H1 (cell line): ENCODE data around the gene CIAO3. TPM values are rescaled to one million over a fixed set of nuclear protein-coding genes. Genes with fewer than 3 reads are reported as not detected.

Experiments
- KDM1A ChIP-seq: fragments of 200-600, 300-600 bp; sonication (generic); IDR thresholded peaks from 2 replicates; pipeline ENCODE4 v1.7.1; 2016; ENCODE audit warnings: mild to moderate bottlenecking, low read length, borderline replicate concordance
- KDM4A ChIP-seq: IDR thresholded peaks from one replicate; pipeline ENCODE4 v1.7.1; 2012; ENCODE audit warnings: low read depth, mild to moderate bottlenecking, moderate library complexity, low read length, inconsistent platforms; ENCODE audit not compliant: severe bottlenecking
- POLR2A ChIP-seq, 2 experiments: IDR thresholded peaks; 1 replicate in 1 of 2; 2 replicates in 1 of 2; pipeline ENCODE4 v1.6.1; 2011; ENCODE audit warnings: low read depth in 2 of 2, low read length in 2 of 2, mild to moderate bottlenecking in 2 of 2; ENCODE audit errors: control extremely low read depth in 1 of 2
- RAD21 ChIP-seq, 2 experiments: IDR thresholded peaks in 1 of 2; conservative IDR thresholded peaks in 1 of 2; 2 replicates each; pipeline ENCODE4 v1.6.1; 2011; ENCODE audit warnings: low read depth in 2 of 2, low read length in 2 of 2, improper control_type of control experiment in 1 of 2, inconsistent platforms in 1 of 2, mild to moderate bottlenecking in 1 of 2, moderate library complexity in 1 of 2
- RXRA ChIP-seq: IDR thresholded peaks from 2 replicates; pipeline ENCODE4 v1.6.1; 2011; ENCODE audit warnings: low read depth, mild to moderate bottlenecking, low read length, moderate library complexity; ENCODE audit not compliant: insufficient read depth
- SUZ12 ChIP-seq: fragments of 200-600 bp; sonication (generic); IDR thresholded peaks from 2 replicates; pipeline ENCODE4 v1.6.1; 2012; ENCODE audit warnings: mild to moderate bottlenecking, inconsistent platforms, low read length, moderate library complexity, mixed read lengths
- TAF1 ChIP-seq: IDR thresholded peaks from 2 replicates; pipeline ENCODE4 v1.6.1; 2011; ENCODE audit warnings: mild to moderate bottlenecking, low read depth, low read length
- TAF7 ChIP-seq: optimal IDR thresholded peaks from 2 replicates; pipeline ENCODE3; 2011; ENCODE audit warnings: low read depth, mild to moderate bottlenecking, inconsistent platforms, low read length, moderate library complexity, borderline replicate concordance
- polyA plus RNA-seq, 7 experiments: library from polyadenylated mRNA; depleted of rRNA in 3 of 7; stranded (reverse) in 5 of 7; unstranded in 2 of 7; fragments of >200 nt in 5 of 7; fragments of 200-250 nt in 2 of 7; gene quantifications; 1 replicate in 5 of 7; 2 replicates in 1 of 7; 4 replicates in 1 of 7; pipeline versions ENCODE4 v1.2.1 to v1.2.3, GENCODE V29; 2011 to 2013; ENCODE audit warnings: missing spikeins in 2 of 7, mixed read lengths in 2 of 7
- total RNA-seq: library from RNA; stranded (reverse); fragmentation: NEBNext Ultra II Directional; extraction: Animal tissue kit (Norgen Biotek cat#: 25700); gene quantifications from 2 replicates; pipeline ENCODE4 v1.2.1, GENCODE V29; 2021
- TF ChIP-seq, protein P1 (sequence below), 3 experiments: IDR thresholded peaks; 1 replicate in 2 of 3; 2 replicates in 1 of 3; pipeline versions ENCODE4 v1.5.1 to v1.6.1; 2011; ENCODE audit warnings: low read length in 3 of 3, mild to moderate bottlenecking in 3 of 3, inconsistent platforms in 2 of 3, low read depth in 1 of 3, moderate library complexity in 1 of 3; ENCODE audit not compliant: insufficient read depth in 1 of 3; ENCODE audit errors: control extremely low read depth in 1 of 3
- TF ChIP-seq, protein P2 (sequence below): IDR thresholded peaks from 2 replicates; pipeline ENCODE4 v1.6.1; 2012; ENCODE audit warnings: inconsistent platforms
- TF ChIP-seq, protein P3 (sequence below): IDR thresholded peaks from 2 replicates; pipeline ENCODE4 v1.6.1; 2011; ENCODE audit warnings: low read length, improper control_type of control experiment

CIAO3 gene
- total and polyA plus RNA-seq, 2 of the 8 experiments (the other 6 are each of a cell fraction or from before 2014, with no cell fraction given): 20.0 to 20.4 TPM

DNA sequence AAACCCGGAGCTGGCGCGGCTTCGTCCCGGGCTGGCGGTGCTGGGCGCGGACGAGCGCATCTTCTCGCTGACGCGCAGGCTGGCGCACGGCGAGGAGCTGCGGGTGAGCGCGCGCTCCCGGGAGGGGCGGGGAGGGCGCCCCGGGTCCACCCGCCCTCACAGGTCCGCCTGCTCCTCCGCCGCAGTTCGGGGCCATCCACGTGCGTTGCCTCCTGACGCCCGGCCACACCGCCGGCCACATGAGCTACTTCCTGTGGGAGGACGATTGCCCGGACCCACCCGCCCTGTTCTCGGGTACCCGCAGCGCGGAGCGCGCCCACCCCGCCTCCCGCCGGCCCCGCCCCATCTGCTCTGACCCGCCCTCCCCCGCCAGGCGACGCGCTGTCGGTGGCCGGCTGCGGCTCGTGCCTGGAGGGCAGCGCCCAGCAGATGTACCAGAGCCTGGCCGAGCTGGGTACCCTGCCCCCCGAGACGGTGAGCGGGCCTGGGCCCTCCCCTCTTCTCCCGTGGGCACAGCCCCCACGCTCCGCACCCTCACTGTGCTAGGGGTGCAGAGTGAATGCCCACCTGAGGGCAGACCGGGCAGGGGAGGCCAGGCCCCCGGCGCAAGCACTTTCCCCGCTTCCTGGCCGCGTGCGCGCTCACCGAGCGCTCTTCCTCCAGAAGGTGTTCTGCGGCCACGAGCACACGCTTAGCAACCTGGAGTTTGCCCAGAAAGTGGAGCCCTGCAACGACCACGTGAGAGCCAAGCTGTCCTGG is 12.5 kb downstream of the CIAO3 start (continued):
- TF ChIP-seq, protein P1, sequence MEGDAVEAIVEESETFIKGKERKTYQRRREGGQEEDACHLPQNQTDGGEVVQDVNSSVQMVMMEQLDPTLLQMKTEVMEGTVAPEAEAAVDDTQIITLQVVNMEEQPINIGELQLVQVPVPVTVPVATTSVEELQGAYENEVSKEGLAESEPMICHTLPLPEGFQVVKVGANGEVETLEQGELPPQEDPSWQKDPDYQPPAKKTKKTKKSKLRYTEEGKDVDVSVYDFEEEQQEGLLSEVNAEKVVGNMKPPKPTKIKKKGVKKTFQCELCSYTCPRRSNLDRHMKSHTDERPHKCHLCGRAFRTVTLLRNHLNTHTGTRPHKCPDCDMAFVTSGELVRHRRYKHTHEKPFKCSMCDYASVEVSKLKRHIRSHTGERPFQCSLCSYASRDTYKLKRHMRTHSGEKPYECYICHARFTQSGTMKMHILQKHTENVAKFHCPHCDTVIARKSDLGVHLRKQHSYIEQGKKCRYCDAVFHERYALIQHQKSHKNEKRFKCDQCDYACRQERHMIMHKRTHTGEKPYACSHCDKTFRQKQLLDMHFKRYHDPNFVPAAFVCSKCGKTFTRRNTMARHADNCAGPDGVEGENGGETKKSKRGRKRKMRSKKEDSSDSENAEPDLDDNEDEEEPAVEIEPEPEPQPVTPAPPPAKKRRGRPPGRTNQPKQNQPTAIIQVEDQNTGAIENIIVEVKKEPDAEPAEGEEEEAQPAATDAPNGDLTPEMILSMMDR (IDR thresholded peaks at IDR 0.05; ENCODE audit: control extremely low read depth in 1 of 3, insufficient read depth in 1 of 3, low read depth in 1 of 3, low read length in 3 of 3): no peak
- TF ChIP-seq KDM4A (peak; percentile 38), TAF7 (peak; percentile 32), SUZ12 (no peak), KDM1A (no peak), RAD21 (IDR thresholded peaks at IDR 0.05 in 1 of 2, conservative IDR thresholded peaks at IDR 0.05 in 1 of 2; ENCODE audit: low read depth in 2 of 2, low read length in 2 of 2) (no peak), TAF1 (no peak), RXRA (no peak), POLR2A (IDR thresholded peaks at IDR 0.05; ENCODE audit: control extremely low read depth in 1 of 2, low read depth in 2 of 2, low read length in 2 of 2) (0 out of 3 replicates have a peak, but pooled peaks of 1 of the 2 experiments have one; percentile 15)
- TF ChIP-seq, protein P2, sequence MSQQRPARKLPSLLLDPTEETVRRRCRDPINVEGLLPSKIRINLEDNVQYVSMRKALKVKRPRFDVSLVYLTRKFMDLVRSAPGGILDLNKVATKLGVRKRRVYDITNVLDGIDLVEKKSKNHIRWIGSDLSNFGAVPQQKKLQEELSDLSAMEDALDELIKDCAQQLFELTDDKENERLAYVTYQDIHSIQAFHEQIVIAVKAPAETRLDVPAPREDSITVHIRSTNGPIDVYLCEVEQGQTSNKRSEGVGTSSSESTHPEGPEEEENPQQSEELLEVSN: peak; percentile 50
- TF ChIP-seq, protein P3, sequence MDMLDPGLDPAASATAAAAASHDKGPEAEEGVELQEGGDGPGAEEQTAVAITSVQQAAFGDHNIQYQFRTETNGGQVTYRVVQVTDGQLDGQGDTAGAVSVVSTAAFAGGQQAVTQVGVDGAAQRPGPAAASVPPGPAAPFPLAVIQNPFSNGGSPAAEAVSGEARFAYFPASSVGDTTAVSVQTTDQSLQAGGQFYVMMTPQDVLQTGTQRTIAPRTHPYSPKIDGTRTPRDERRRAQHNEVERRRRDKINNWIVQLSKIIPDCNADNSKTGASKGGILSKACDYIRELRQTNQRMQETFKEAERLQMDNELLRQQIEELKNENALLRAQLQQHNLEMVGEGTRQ: 0 out of 2 replicates have a peak, but pooled peaks have one; percentile 8
- TF ChIP-seq, all 59 proteins: peak for 7
